NB4 (cell line): Measurements from ENCODE around the gene PTPRG.

ENCODE experiments used
- CTCF ChIP-seq: IDR thresholded peaks from one replicate; pipeline ENCODE4 v1.5.1; 2012; ENCODE audit warnings: low read depth, low read length
- MAX ChIP-seq: IDR thresholded peaks from 2 replicates; pipeline ENCODE4 v1.6.1; 2011; ENCODE audit warnings: low read depth, low read length
- POLR2A ChIP-seq: IDR thresholded peaks from 2 replicates; pipeline ENCODE4 v1.6.1; 2011; ENCODE audit warnings: mild to moderate bottlenecking; ENCODE audit not compliant: insufficient read length; ENCODE audit errors: extremely low read depth

DNA sequence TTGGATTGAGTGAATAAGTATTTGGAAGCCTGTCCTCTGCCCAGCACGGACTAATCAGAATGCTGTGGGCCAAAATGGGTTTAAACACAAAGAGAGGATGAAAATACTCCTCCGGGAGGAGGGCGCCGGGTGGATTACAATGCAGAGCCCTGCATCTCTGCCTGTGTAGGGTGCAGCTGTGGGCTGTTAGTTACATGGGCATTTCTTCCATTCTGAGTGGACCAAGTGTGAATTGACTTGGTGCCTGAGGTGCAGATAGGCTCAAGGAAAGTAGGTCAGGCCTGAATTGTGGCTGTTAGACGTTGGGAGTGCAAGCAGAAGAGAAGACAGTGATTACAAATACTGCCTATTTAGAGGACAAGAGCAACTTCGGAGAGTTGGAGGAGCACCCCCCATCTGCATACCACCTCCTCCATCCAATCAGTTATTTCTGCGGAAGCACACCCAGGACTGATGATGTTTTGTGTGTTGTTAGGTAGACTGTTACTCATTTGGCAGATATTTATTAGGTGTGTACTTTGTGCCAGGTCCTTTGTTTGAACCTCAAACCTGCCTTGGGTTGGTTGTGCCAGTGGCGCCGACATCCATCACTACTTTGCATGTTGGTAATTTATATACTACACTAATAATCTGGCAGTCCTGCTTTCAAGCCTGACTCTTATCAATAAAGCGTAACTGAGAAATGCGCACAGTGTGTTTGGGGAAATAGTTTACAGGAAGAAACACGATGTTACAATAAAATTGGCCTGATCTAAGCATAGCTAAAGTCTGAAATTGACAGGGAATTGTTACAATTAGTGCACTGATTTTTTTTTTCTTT lies 33.0 kb downstream of the PTPRG start:
- TF ChIP-seq CTCF (no peak), POLR2A (no peak), MAX (no peak)
